ENCODE measurements around the gene MRPL2. TPM values are rescaled to one million over a fixed set of nuclear protein-coding genes. Genes with fewer than 3 reads are reported as not detected.

Gene MRPL2
- total and polyA plus RNA-seq, 2 of the 8 experiments (the other 6 are each of a cell fraction or from before 2014, with no cell fraction given), result 58.7 to 99.9 TPM

- peaks cover 3% of the 10 kb centered on the region for H3K79me1 ChIP-seq (ENCODE audit: low read depth, low read length)
- no peak overlapping the region for H2BK12ac ChIP-seq (ENCODE audit: low read depth, low read length)
- ChIA-PET POLR2A (ENCODE audit: partially characterized antibody) (interaction anchor here (0.7 to 2.0 kb wide), 9 partner anchors 11 to 70 kb away, joined by 3 to 11 read pairs (median 3); partner anchors contain the start of gene RRP36), CTCF (ENCODE audit: partially characterized antibody) (interaction anchor here (0.8 to 6.0 kb wide), 15 partner anchors 7 to 359 kb away, joined by 3 to 33 read pairs (median 4); partner anchors contain the start of gene RRP36)
- no peak overlapping the region for H2BK20ac ChIP-seq (ENCODE audit: low read length)
- H3K56ac ChIP-seq (replicated peaks; ENCODE audit: insufficient read length, low read depth, low read length), result no peak overlapping the region
- no peak for DNase-seq (ENCODE audit: low read depth in 1 of 2, low spot score in 2 of 2)
- peaks cover 0 to 3% of the 10 kb centered on the region in 2 experiments; a peak in 1 of 4 replicates for H3K79me2 ChIP-seq (ENCODE audit: control insufficient read depth in 1 of 2, insufficient read depth in 2 of 2, low read length in 2 of 2)
- H3K9ac ChIP-seq (replicated peaks in 1 of 4; ENCODE audit: extremely low read depth in 1 of 4, low read depth in 3 of 4, low read length in 3 of 4), result no peak overlapping the region
- H3K36me3 ChIP-seq (ENCODE audit: control insufficient read depth in 2 of 4, insufficient read depth in 4 of 4, low read length in 3 of 4), result peaks cover 15 to 53% (median 35%) of the 10 kb centered on the region in 4 experiments
- H3K9me3 ChIP-seq (ENCODE audit: insufficient read depth in 2 of 2, low read depth in 1 of 2, low read length in 1 of 2), result no peaks in the 10 kb centered on the region
- H3K4me2 ChIP-seq (ENCODE audit: insufficient read depth in 1 of 2, low read depth in 2 of 2, low read length in 2 of 2), result no peak overlapping the region
- no peak overlapping the region for H2BK5ac ChIP-seq (ENCODE audit: low read depth, low read length)
- TF ChIP-seq POU5F1 (IDR thresholded peaks at IDR 0.05; ENCODE audit: low read depth, low read length) (no peak), SIX5 (IDR thresholded peaks at IDR 0.05; ENCODE audit: low read depth, low read length) (no peak), SP1 (IDR thresholded peaks at IDR 0.05; ENCODE audit: low read depth, low read length) (no peak), NRF1 (IDR thresholded peaks at IDR 0.05; ENCODE audit: low read depth, low read length) (no peak)
- no peak for FAIRE-seq
- H4K8ac ChIP-seq (ENCODE audit: extremely low read depth, insufficient read depth, low read length), result no peak overlapping the region
- H2AFZ ChIP-seq (ENCODE audit: low read length), result no peak overlapping the region
- H3K18ac ChIP-seq (ENCODE audit: extremely low read depth, low read length), result no peak overlapping the region
- H3K14ac ChIP-seq (ENCODE audit: insufficient read length), result no peak overlapping the region
- H3K4me3 ChIP-seq (ENCODE audit: extremely low read depth in 1 of 4, insufficient read depth in 2 of 4, low read depth in 3 of 4, low read length in 4 of 4), result no peak overlapping the region
- 88% methylated on average over 9 of the region's 9 CpGs; no CpG with 5 or more reads in 1 of the 2 experiments for WGBS, 2 experiments (ENCODE audit: extremely low coverage in 1 of 2, insufficient coverage in 1 of 2, insufficient read length in 1 of 2, insufficient replicate concordance in 2 of 2, low coverage in 1 of 2, low lambda C conversion rate in 2 of 2, missing lambda C conversion rate in 1 of 2)
- H3K4me1 ChIP-seq (replicated peaks in 1 of 4; ENCODE audit: control insufficient read depth in 3 of 4, insufficient read depth in 4 of 4, low read length in 3 of 4), result no peaks in the 10 kb centered on the region
- H2BK120ac ChIP-seq (replicated peaks; ENCODE audit: low read depth, low read length), result no peak overlapping the region
- H3K23me2 ChIP-seq (ENCODE audit: low read depth, low read length), result no peaks in the 10 kb centered on the region
- H2BK15ac ChIP-seq (ENCODE audit: low read length), result no peak overlapping the region
- H3K27ac ChIP-seq (ENCODE audit: low read depth, low read length), result no peak overlapping the region
- H3K23ac ChIP-seq (ENCODE audit: insufficient read length), result no peak overlapping the region
- H4K5ac ChIP-seq (ENCODE audit: insufficient read length, low read depth, low read length), result no peak overlapping the region
- H4K20me1 ChIP-seq (replicated peaks in 1 of 2; ENCODE audit: control insufficient read depth in 1 of 2, insufficient read depth in 2 of 2, low read length in 2 of 2), result peaks cover 0 to 14% of the 10 kb centered on the region in 2 experiments
- H2AK5ac ChIP-seq (ENCODE audit: low read depth, low read length), result no peak overlapping the region
- no peak overlapping the region for H3K4ac ChIP-seq (replicated peaks; ENCODE audit: insufficient read length, low read depth, low read length)
- no peaks in the 10 kb centered on the region for H3K27me3 ChIP-seq (replicated peaks in 1 of 4; ENCODE audit: control insufficient read depth in 3 of 4, extremely low read depth in 1 of 4, insufficient read depth in 3 of 4, low read length in 3 of 4)
- H4K91ac ChIP-seq (replicated peaks; ENCODE audit: insufficient read length, low read length), result no peak overlapping the region
Observed at GRCh38 chr6:43007126-43007525, 52.1 kb downstream of the MRPL2 start.
